GM23248 (cell line): ENCODE results near the gene DPP10.

Experiments used
- EZH2 ChIP-seq: fragments of 200-600 bp; sonication (generic); IDR thresholded peaks from 2 replicates; pipeline ENCODE4 v1.6.1; 2018; ENCODE audit warnings: antibody characterized with exemption, mild to moderate bottlenecking; ENCODE audit not compliant: insufficient read depth, poor library complexity, severe bottlenecking
- EZH2phosphoT487 ChIP-seq: fragments of 200-600 bp; sonication (generic); IDR thresholded peaks from 2 replicates; pipeline ENCODE4 v1.6.1; 2018; ENCODE audit warnings: antibody characterized with exemption, moderate library complexity, mild to moderate bottlenecking, low read depth; ENCODE audit not compliant: insufficient read depth

DNA sequence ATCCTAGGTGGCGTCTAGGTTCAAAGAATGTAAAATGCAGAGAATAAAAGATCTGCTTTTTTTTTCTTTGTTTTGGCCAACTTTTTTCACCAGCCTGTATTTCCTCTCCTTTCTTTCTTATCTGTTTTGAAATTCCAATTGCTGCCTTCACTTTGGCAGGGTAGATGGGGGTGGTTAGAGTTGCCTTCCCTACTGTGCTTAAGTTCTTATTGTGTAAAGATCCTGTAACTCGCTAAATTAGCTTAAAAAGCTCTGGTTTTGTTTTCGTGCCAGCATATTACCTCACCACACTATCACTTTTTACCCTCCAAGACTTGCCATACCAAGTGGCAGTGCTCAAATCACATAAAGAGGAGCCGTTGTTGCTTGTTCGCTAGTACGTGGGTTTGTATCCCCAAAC lies 921.7 kb downstream of the DPP10 start:
- TF ChIP-seq EZH2phosphoT487 (no peak), EZH2 (no peak)
